Activated T-cell treated with anti-CD3 and anti-CD28 coated beads, Interleukin-2, amount 50 U/mL, for 72 hours (primary cell): Measurements from ENCODE around the gene COASY. TPM values are rescaled to one million over a fixed set of nuclear protein-coding genes. Genes with fewer than 3 reads are reported as not detected.

Source experiments
- ATAC-seq, 2 donors: fragments of 150-1000 bp; cut with Tn5 transposase; replicated peaks in 1 of 2; 2 replicates each; pipeline ENCODE4 v1.10.0; 2021; ENCODE audit warnings: moderate library complexity in 2 of 2, mild to moderate bottlenecking in 1 of 2
- DNase-seq, 2 donors: peaks; one replicate each; pipeline ENCODE4 v3.0.0; 2021 to 2022; ENCODE audit warnings: mixed read lengths in 1 of 2
- H3K27ac Mint-ChIP-seq: one replicate; pipeline ENCODE4 v1.8.0; 2022; ENCODE audit warnings: mild to moderate bottlenecking, moderate library complexity, mixed read lengths
- H3K27me3 Mint-ChIP-seq: one replicate; pipeline ENCODE4 v1.8.0; 2022; ENCODE audit warnings: low read depth, mixed read lengths
- H3K36me3 Mint-ChIP-seq, 2 donors: one replicate each; pipeline ENCODE4 v1.8.0; 2022; ENCODE audit warnings: mixed read lengths in 2 of 2, mild to moderate bottlenecking in 1 of 2; ENCODE audit not compliant: insufficient read depth in 2 of 2
- H3K4me1 Mint-ChIP-seq: one replicate; pipeline ENCODE4 v1.8.0; 2022; ENCODE audit warnings: low read depth, mixed read lengths
- H3K4me3 Mint-ChIP-seq, 2 donors: one replicate each; pipeline ENCODE4 v1.8.0; 2022; ENCODE audit warnings: mild to moderate bottlenecking in 2 of 2, mixed read lengths in 2 of 2, moderate library complexity in 2 of 2
- H3K9me3 Mint-ChIP-seq, 2 donors: one replicate each; pipeline ENCODE4 v1.8.0; 2022; ENCODE audit warnings: mixed read lengths in 2 of 2
- total RNA-seq, 2 donors: library from RNA; stranded (reverse); gene quantifications; one replicate each; pipeline ENCODE4 v1.2.3, GENCODE V29; 2022

Gene COASY
- total RNA-seq: 10 to 100 TPM; 98.2 to 98.5 TPM

- H3K9me3 Mint-ChIP-seq: no peaks in the 10 kb centered on the region
- peaks cover 1 to 5% of the 10 kb centered on the region in 2 donors for H3K36me3 Mint-ChIP-seq
- peak; percentile 94 to 96 for DNase-seq
- peaks cover 43% of the 10 kb centered on the region for H3K4me1 Mint-ChIP-seq
- peak within 1 kb of the TSS; percentile 92 for H3K4me3 Mint-ChIP-seq
- H3K27ac Mint-ChIP-seq: peak within 1 kb of the TSS; percentile 91
- ATAC-seq: peak; percentile 78 to 82
- H3K27me3 Mint-ChIP-seq: no peaks in the 10 kb centered on the region
Measured at GRCh38 chr17:42561897-42562387, at the start of gene COASY. Gene COASY (plus strand): TSS chr17:42562148. CDS start chr17:42562623, 475 bp downstream.

- no peak overlapping the region for H3K27ac Mint-ChIP-seq
- peaks cover 0 to 2% of the 10 kb centered on the region in 2 donors for H3K36me3 Mint-ChIP-seq
- no peaks in the 10 kb centered on the region for H3K4me1 Mint-ChIP-seq
- H3K27me3 Mint-ChIP-seq: peaks cover 5% of the 10 kb centered on the region
- no peak overlapping the region for H3K4me3 Mint-ChIP-seq
- DNase-seq: no peak
- ATAC-seq: no peak
- H3K9me3 Mint-ChIP-seq: no peaks in the 10 kb centered on the region
Measured at GRCh38 chr17:42512246-42512645, 49.7 kb upstream of the COASY start.

GRCh38 chr17:42512733-42513251, 49.2 kb upstream of the COASY start:
- H3K27me3 Mint-ChIP-seq: peaks cover 5% of the 10 kb centered on the region
- no peak overlapping the region for H3K27ac Mint-ChIP-seq
- H3K4me1 Mint-ChIP-seq: no peaks in the 10 kb centered on the region
- DNase-seq (no peak), ATAC-seq (no peak)
- no peak overlapping the region for H3K4me3 Mint-ChIP-seq
- peaks cover 0 to 2% of the 10 kb centered on the region in 2 donors for H3K36me3 Mint-ChIP-seq
- H3K9me3 Mint-ChIP-seq: no peaks in the 10 kb centered on the region

GRCh38 chr17:42513686-42514085, 48.3 kb upstream of the COASY start:
- Mint-ChIP-seq H3K36me3 (no peaks in the 10 kb centered on the region), H3K4me1 (no peaks in the 10 kb centered on the region), H3K27me3 (peaks cover 5% of the 10 kb centered on the region), H3K27ac (no peak overlapping the region), H3K9me3 (no peaks in the 10 kb centered on the region), H3K4me3 (no peak overlapping the region)
- DNase-seq (no peak), ATAC-seq (no peak)

GRCh38 chr17:42514279-42514678, 47.7 kb upstream of the COASY start:
- Mint-ChIP-seq H3K27ac (no peak overlapping the region), H3K36me3 (no peaks in the 10 kb centered on the region), H3K9me3 (no peaks in the 10 kb centered on the region), H3K4me3 (no peak overlapping the region), H3K4me1 (no peaks in the 10 kb centered on the region), H3K27me3 (peaks cover 5% of the 10 kb centered on the region)
- ATAC-seq: no peak
- no peak for DNase-seq

GRCh38 chr17:42514867-42515266, 47.1 kb upstream of the COASY start:
- Mint-ChIP-seq H3K27me3 (peaks cover 5% of the 10 kb centered on the region), H3K27ac (no peak overlapping the region), H3K4me3 (no peak overlapping the region), H3K9me3 (no peaks in the 10 kb centered on the region), H3K4me1 (no peaks in the 10 kb centered on the region), H3K36me3 (no peaks in the 10 kb centered on the region)
- ATAC-seq (no peak), DNase-seq (no peak)

- ATAC-seq (peak; percentile 73 to 78), DNase-seq (peak; percentile 78 to 83)
- H3K27ac Mint-ChIP-seq: no peak overlapping the region
- no peak overlapping the region for H3K4me3 Mint-ChIP-seq
- H3K4me1 Mint-ChIP-seq: peaks cover 10% of the 10 kb centered on the region
- no peaks in the 10 kb centered on the region for H3K9me3 Mint-ChIP-seq
- H3K36me3 Mint-ChIP-seq: no peaks in the 10 kb centered on the region
- peaks cover 13% of the 10 kb centered on the region for H3K27me3 Mint-ChIP-seq
Measured at GRCh38 chr17:42517516-42517915, 44.4 kb upstream of the COASY start.

GRCh38 chr17:42518046-42518754, 43.7 kb upstream of the COASY start:
- no peak overlapping the region for H3K27ac Mint-ChIP-seq
- ATAC-seq: no peak
- no peaks in the 10 kb centered on the region for H3K9me3 Mint-ChIP-seq
- peaks cover 13% of the 10 kb centered on the region for H3K27me3 Mint-ChIP-seq
- no peak for DNase-seq
- no peak overlapping the region for H3K4me3 Mint-ChIP-seq
- peaks cover 12% of the 10 kb centered on the region for H3K4me1 Mint-ChIP-seq
- H3K36me3 Mint-ChIP-seq: no peaks in the 10 kb centered on the region

- ATAC-seq: no peak
- peaks cover 20% of the 10 kb centered on the region for H3K4me1 Mint-ChIP-seq
- DNase-seq: no peak
- H3K27me3 Mint-ChIP-seq: peaks cover 13% of the 10 kb centered on the region
- no peaks in the 10 kb centered on the region for H3K9me3 Mint-ChIP-seq
- H3K27ac Mint-ChIP-seq: no peak overlapping the region
- no peak overlapping the region for H3K4me3 Mint-ChIP-seq
- no peaks in the 10 kb centered on the region for H3K36me3 Mint-ChIP-seq
Measured at GRCh38 chr17:42518755-42519545, 43.0 kb upstream of the COASY start.

- H3K27me3 Mint-ChIP-seq: peaks cover 13% of the 10 kb centered on the region
- peaks cover 26% of the 10 kb centered on the region for H3K4me1 Mint-ChIP-seq
- H3K27ac Mint-ChIP-seq: no peak overlapping the region
- no peaks in the 10 kb centered on the region for H3K36me3 Mint-ChIP-seq
- ATAC-seq (no peak), DNase-seq (no peak)
- H3K9me3 Mint-ChIP-seq: no peaks in the 10 kb centered on the region
- no peak overlapping the region for H3K4me3 Mint-ChIP-seq
Measured at GRCh38 chr17:42519546-42520491, 42.1 kb upstream of the COASY start.

GRCh38 chr17:42520540-42520951, 41.4 kb upstream of the COASY start:
- DNase-seq (peak in 1 of 2 donors; percentile 45), ATAC-seq (no peak)
- H3K36me3 Mint-ChIP-seq: no peaks in the 10 kb centered on the region
- H3K4me3 Mint-ChIP-seq: no peak overlapping the region
- H3K27me3 Mint-ChIP-seq: peaks cover 13% of the 10 kb centered on the region
- peaks cover 26% of the 10 kb centered on the region for H3K4me1 Mint-ChIP-seq
- H3K9me3 Mint-ChIP-seq: no peaks in the 10 kb centered on the region
- H3K27ac Mint-ChIP-seq: no peak overlapping the region

GRCh38 chr17:42521036-42521435, 40.9 kb upstream of the COASY start:
- H3K4me3 Mint-ChIP-seq: no peak overlapping the region
- H3K36me3 Mint-ChIP-seq: no peaks in the 10 kb centered on the region
- DNase-seq (peak in 1 of 2 donors; percentile 42), ATAC-seq (peak; percentile 67 to 73)
- H3K4me1 Mint-ChIP-seq: peaks cover 26% of the 10 kb centered on the region
- peaks cover 13% of the 10 kb centered on the region for H3K27me3 Mint-ChIP-seq
- H3K9me3 Mint-ChIP-seq: no peaks in the 10 kb centered on the region
- no peak overlapping the region for H3K27ac Mint-ChIP-seq
